HL-60 (cell line): ENCODE measurements around the gene CALN1.

Experiments
- DNase-seq, 2 experiments: peaks; one replicate each; pipeline ENCODE4 v3.0.0-alpha.2; 2010 to 2020; ENCODE audit warnings: low read depth in 1 of 2, low spot score in 1 of 2
- H3K27ac ChIP-seq: fragments of 250-450 bp; sonication (Bioruptor Pico); replicated peaks from 2 replicates; pipeline ENCODE4 v1.5.1; 2020; ENCODE audit warnings: mild to moderate bottlenecking, moderate library complexity
- H3K27me3 ChIP-seq: fragments of 250-450 bp; sonication (Bioruptor Pico); 2 replicates; pipeline ENCODE4 v1.5.1; 2021; ENCODE audit warnings: mild to moderate bottlenecking, moderate library complexity; ENCODE audit not compliant: insufficient read depth, poor library complexity, severe bottlenecking
- H3K4me3 ChIP-seq: replicated peaks from 2 replicates; pipeline ENCODE4 v1.5.1; 2011; ENCODE audit warnings: mild to moderate bottlenecking, control low read depth, low read length; ENCODE audit not compliant: insufficient read depth
- CTCF ChIP-seq: IDR thresholded peaks from one replicate; pipeline ENCODE4 v1.5.1; 2011; ENCODE audit warnings: low read length, control low read depth, inconsistent platforms; ENCODE audit not compliant: insufficient read depth
- GABPA ChIP-seq: IDR thresholded peaks from 2 replicates; pipeline ENCODE4 v1.6.1; 2012; ENCODE audit warnings: low read depth
- POLR2AphosphoS5 ChIP-seq: IDR thresholded peaks from 2 replicates; pipeline ENCODE4 v1.6.1; 2012; ENCODE audit warnings: low read depth
- REST ChIP-seq: IDR thresholded peaks from 2 replicates; pipeline ENCODE4 v1.6.1; 2012; ENCODE audit warnings: low read depth; ENCODE audit not compliant: insufficient replicate concordance
- SPI1 ChIP-seq: IDR thresholded peaks from 2 replicates; pipeline ENCODE4 v1.6.1; 2012; ENCODE audit warnings: low read depth, mild to moderate bottlenecking, borderline replicate concordance

Gene CALN1

GRCh38 chr7:72404743-72405142, 7.4 kb downstream of the CALN1 start:
- H3K27me3 ChIP-seq: no peaks in the 10 kb centered on the region
- no peak overlapping the region for H3K4me3 ChIP-seq
- TF ChIP-seq POLR2AphosphoS5 (no peak), GABPA (no peak), CTCF (no peak), REST (no peak), SPI1 (no peak)
- DNase-seq: no peak
- H3K27ac ChIP-seq: no peak overlapping the region

GRCh38 chr7:72403458-72404076, 8.6 kb downstream of the CALN1 start:
- TF ChIP-seq POLR2AphosphoS5: no peak
- no peak for TF ChIP-seq CTCF
- no peak for TF ChIP-seq SPI1
- no peak for TF ChIP-seq REST
- no peak for TF ChIP-seq GABPA
- peak in 1 of 2 experiments; percentile 25 for DNase-seq

GRCh38 chr7:72394016-72394415, 18.1 kb downstream of the CALN1 start:
- TF ChIP-seq POLR2AphosphoS5 (no peak), CTCF (no peak), REST (no peak), SPI1 (no peak), GABPA (no peak)
- no peak overlapping the region for H3K27ac ChIP-seq
- DNase-seq: no peak
- no peaks in the 10 kb centered on the region for H3K27me3 ChIP-seq
- no peak overlapping the region for H3K4me3 ChIP-seq

More at GRCh38 chr7:72403458-72404076, 8.6 kb downstream of the CALN1 start:
- Histone ChIP-seq H3K4me3 (no peak overlapping the region), H3K27ac (no peak overlapping the region), H3K27me3 (no peaks in the 10 kb centered on the region)
